PFSK-1 (cell line): ENCODE results near the gene FGF5.

ENCODE experiments used
- FOXP2 ChIP-seq: optimal IDR thresholded peaks from 2 replicates; pipeline ENCODE3; 2011; ENCODE audit warnings: borderline replicate concordance, control low read depth, inconsistent platforms; ENCODE audit not compliant: insufficient read depth; ENCODE audit errors: extremely low read length, extremely low read depth
- POLR2AphosphoS5 ChIP-seq: IDR thresholded peaks from 2 replicates; pipeline ENCODE4 v1.6.1; 2012; ENCODE audit warnings: low read depth, mild to moderate bottlenecking, control low read depth, low read length, moderate library complexity
- REST ChIP-seq, 2 experiments: IDR thresholded peaks; 2 replicates each; pipeline versions ENCODE4 v1.6.1 to v1.8.0; 2011 to 2012; ENCODE audit warnings: low read depth in 2 of 2, low read length in 2 of 2, control low read depth in 1 of 2, inconsistent platforms in 1 of 2, mild to moderate bottlenecking in 1 of 2, moderate library complexity in 1 of 2; ENCODE audit not compliant: insufficient read depth in 1 of 2
- SIN3A ChIP-seq: IDR thresholded peaks from 2 replicates; pipeline ENCODE4 v1.6.1; 2012; ENCODE audit warnings: mild to moderate bottlenecking, low read length, moderate library complexity, borderline replicate concordance; ENCODE audit not compliant: insufficient read depth
- TAF1 ChIP-seq: IDR thresholded peaks from 2 replicates; pipeline ENCODE4 v1.6.1; 2012; ENCODE audit warnings: low read length, control low read depth, borderline replicate concordance; ENCODE audit not compliant: insufficient read depth

The FGF5 gene

GRCh38 chr4:80268081-80268823 is 1.8 kb downstream of the FGF5 start:
- no peak for TF ChIP-seq REST (IDR thresholded peaks at IDR 0.05; ENCODE audit: insufficient read depth in 1 of 2, low read depth in 2 of 2, low read length in 2 of 2)
- no peak for TF ChIP-seq FOXP2
- TF ChIP-seq TAF1: no peak
- TF ChIP-seq SIN3A: no peak
- no peak for TF ChIP-seq POLR2AphosphoS5

GRCh38 chr4:80268936-80269335 is 2.5 kb downstream of the FGF5 start:
- no peak for TF ChIP-seq FOXP2

GRCh38 chr4:80270321-80270720 is 3.9 kb downstream of the FGF5 start:
- TF ChIP-seq REST (IDR thresholded peaks at IDR 0.05; ENCODE audit: insufficient read depth in 1 of 2, low read depth in 2 of 2, low read length in 2 of 2): no peak
- TF ChIP-seq FOXP2: no peak
- no peak for TF ChIP-seq SIN3A
- TF ChIP-seq TAF1: no peak
- no peak for TF ChIP-seq POLR2AphosphoS5

- TF ChIP-seq FOXP2: no peak
- TF ChIP-seq REST (IDR thresholded peaks at IDR 0.05; ENCODE audit: insufficient read depth in 1 of 2, low read depth in 2 of 2, low read length in 2 of 2): no peak
- TF ChIP-seq SIN3A: no peak
Observed at GRCh38 chr4:80270868-80271267, 4.4 kb downstream of the FGF5 start.

- TF ChIP-seq POLR2AphosphoS5 (no peak), TAF1 (no peak), SIN3A (no peak), REST (IDR thresholded peaks at IDR 0.05; ENCODE audit: insufficient read depth in 1 of 2, low read depth in 2 of 2, low read length in 2 of 2) (no peak)
Observed at GRCh38 chr4:80271801-80272200, 5.3 kb downstream of the FGF5 start.

- no peak for TF ChIP-seq REST (IDR thresholded peaks at IDR 0.05; ENCODE audit: insufficient read depth in 1 of 2, low read depth in 2 of 2, low read length in 2 of 2)
- no peak for TF ChIP-seq SIN3A
- no peak for TF ChIP-seq POLR2AphosphoS5
Observed at GRCh38 chr4:80276931-80277330, 10.5 kb downstream of the FGF5 start.
